GM18499 (cell line): Measurements from ENCODE around the gene ART1.

Experiments used
- ATAC-seq: cut with Tn5 transposase; IDR thresholded peaks from one replicate; pipeline ENCODE4 v1.9.1; 2021; ENCODE audit warnings: moderate number of reproducible peaks; ENCODE audit not compliant: insufficient read depth, unreplicated experiment

The ART1 gene

GRCh38 chr11:3662856-3663255 lies 17.9 kb downstream of the ART1 start:
- ATAC-seq: no peak

DNA sequence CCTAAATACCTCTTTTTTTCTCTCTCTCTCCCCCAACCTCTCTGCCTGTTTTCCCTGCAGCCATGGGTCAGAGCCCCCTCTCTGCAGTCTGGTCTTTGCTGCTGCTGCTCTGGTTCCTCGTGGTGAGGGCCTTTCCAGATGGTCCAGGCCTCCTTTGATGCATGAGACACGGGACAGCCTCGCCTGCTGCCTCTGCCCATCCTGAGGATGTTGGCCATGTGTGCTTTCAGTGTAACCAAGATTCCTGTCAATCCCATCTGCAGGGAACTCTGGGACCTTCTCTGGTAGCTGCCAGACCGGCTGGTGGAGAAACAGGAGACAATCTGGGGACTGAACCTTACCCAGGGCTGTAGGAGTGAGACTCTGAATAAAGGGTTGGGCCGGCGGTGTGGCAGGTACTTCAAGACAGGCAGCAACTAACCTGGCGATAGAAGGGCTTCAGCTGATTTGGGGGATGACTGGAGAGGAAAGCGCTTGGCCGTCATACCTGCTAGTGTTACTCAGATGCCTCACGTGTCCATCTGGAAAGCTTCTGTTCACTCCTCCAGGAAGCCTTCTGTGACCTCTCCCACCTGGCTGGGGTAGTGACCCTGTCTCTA lies 19.2 kb downstream of the ART1 start:
- no peak for ATAC-seq

DNA sequence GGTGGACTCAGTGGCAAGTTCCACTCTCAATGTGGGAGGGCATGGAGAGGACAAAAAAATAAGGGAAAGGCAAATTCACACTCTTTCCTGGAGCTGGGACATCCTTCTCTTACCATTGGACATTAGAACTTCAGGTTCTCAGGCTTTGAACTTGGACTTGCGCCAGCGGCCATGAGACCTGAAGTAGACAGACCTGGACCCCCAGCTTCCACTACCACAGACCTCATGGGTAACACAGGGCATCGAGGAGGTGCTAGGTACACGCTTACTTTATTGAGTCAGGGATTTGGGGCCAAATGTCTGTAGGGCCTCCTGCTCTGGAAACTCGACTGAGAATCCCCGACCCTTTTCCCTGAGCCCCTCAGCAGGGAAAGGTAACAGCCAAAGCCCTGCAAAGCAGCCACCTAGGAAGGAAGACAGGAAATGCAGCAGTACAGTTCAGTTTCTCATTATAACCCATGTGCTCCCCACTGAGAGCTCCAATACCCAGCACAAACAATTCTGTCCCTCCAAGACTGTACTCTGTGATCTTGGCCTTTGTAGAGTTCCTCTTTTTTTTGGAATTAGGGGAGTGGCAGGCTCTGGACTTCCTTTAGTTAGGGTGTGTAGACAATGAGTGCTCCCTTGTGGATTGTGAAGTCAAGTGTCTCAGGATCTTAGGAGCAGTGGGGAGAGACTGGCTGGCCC lies 20.6 kb downstream of the ART1 start:
- no peak for ATAC-seq

DNA sequence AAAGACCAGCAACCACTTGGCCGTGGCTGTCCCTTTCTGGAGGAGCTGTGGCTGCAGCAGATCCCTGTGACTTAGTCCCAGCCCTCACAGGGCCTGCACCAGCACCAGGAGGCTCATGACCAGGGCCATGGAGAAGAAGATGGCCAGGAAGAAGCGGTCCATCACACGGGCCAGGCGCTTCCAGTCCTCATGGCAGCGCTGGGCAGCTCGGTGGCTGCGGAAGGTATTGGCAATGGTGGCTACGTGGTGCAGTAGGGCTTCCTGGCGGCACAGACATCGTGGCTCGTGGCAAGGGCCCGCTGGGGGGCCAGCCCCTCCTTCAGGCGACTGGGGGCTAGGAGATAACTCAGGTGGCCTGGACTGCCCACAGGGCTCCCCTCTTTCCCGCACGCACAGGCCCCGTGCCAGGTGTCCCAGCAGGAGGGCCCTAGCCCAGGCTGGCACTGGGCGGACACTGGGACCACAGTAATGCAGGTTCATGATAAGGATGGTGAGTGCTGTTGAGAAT lies 21.1 kb downstream of the ART1 start:
- ATAC-seq: no peak

DNA sequence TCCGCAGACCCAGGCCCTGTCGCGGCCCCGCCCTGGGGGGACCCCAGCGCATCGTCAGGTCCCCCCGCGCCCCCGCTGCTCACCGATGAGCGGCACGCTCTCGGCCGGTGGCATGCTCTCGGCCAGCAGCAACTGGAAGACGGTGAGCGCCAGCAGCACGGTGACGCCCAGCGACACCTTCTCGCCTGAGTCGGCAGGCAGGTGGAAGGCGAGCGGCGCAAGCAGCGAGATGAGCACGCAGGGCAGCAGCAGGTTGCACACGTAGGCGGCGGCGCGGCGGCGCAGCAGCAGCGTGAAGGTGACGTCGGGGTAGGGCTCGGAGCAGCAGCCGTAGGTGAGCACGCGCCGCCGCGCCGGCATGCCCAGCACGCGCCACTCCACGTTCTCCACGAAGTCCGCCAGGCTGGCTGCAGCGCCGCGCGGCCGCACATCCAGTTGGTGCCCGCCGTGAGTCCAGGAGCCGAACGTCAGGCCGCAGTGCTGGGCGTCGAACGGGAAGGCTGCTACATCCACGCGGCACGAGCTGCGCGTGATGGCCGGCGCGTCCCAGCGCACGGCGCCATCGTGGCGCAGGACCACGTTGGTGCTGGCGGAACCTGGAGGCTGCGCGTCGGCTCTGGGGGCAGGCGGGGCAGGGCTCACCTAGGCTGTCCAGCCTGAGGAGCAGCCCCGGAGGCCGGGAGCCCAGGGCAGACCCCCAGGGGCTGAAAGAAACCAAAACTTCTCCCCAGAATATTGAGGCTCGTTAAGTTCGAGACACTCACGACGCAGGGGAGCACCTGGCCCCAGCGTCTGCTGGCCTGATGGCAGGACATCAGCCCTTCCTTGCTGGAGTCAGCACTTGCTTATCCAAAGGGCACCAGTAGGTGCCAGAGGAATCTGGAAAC lies 22.5 kb downstream of the ART1 start:
- no peak for ATAC-seq

GRCh38 chr11:3669128-3669527 lies 24.2 kb downstream of the ART1 start:
- no peak for ATAC-seq

DNA sequence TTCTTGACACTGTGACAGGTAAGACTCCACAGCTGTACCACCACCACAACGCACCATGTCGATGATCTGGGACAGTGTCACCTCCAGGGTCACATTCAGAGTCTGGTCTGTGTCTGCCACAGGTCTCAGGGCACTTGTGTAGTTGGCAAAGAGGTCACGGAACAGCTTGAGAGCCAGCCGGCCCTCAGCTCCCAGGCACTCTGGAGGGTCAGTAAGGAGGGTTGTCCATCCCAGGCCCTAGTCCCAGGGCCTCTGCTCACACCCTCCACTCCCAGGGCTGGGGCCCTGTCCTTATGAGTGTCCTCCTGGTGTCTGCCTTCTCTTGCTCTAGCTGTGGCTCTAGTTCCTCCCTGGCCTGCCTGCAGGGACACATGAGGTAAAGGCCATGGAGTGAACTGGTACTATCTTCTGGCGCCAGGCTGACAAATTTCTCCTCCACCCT lies 24.8 kb downstream of the ART1 start:
- ATAC-seq: no peak

DNA sequence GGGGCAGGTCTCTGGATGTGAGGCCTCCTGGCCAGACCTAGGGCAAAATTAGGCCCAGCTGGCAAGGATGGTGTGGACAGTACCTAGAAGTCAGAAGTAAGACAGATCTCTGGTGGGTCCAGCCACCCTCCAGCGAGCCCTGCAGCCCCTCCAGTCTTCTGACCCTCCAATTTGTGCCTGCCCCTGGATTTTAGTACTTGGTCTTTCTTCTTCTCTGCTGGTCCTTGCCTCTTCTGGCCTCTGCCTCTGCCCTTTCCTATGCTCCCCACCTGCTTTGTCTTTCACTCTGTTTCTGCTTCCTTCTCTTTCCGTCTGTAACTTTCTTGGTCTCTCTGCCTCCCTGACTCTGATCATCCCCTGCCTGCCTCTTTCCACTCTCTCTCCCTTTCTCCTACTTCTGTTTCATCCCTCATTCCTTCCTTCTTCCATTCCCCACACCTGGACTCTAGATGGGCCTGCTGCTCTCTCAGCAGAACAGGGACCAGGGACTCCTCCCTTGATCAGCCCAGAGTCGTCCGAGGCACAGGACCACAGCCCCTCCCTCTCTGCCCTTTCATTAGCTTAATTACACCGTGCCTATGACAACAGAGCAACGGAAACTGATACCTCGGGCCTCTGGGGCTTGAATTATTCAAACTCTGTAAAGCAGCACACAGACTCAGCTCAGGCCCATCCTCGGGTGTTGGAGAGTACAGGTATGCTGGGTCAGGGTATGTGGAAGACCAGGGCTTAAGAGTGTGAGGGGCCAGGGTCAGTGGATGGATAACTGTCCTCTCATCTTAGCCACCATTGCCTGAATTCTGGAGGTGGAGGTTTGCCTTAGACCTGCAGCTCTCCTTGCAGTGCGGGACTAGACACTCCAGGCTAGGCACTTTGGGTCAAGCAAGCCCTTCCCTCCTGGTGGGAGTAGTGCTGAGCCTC lies 26.7 kb downstream of the ART1 start, which contains the start of gene CHRNA10:
TSS of gene CHRNA10 (minus strand) at position 51 of the 921 bp plus-strand sequence. CDS start 72 bp downstream, outside the sequence.
- ATAC-seq: no peak

DNA sequence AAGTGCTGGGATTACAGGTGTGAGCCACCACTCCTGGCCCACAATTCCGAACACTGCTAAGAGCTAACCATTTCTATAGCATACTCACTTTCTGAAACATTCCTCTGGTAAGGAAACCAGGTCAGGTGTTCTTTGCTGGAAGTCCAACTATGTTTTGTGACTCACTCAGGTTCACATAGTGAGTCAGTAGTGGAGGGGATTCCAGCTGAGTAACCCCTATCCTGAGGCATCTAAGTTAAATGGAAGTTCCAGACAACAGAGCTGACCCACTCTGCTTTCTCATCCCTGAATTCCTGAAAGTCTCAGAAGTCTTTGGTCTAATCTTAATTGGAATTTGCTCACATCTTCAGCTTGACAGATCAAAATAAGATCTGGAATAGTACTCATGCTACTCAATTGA lies 29.3 kb downstream of the ART1 start:
- no peak for ATAC-seq

DNA sequence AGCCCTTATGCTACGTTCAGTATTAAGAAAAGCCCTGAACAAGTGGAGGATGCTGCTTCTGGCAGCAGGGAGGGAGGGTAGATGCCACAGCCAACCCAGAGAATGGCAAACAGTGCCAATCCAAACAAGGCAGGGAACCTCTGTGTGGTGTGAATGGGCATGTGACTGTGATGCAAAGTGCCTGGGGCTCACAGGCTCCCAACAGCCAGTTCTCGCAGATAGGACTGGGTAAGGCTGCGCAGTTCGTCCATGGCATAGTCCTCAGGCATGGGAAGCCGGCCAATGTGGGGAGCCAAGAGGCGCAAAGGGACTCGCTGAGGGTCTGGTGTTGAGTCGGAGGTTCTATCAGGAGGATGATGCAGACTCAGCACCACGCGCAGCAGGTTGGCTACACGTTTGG lies 31.0 kb downstream of the ART1 start:
- no peak for ATAC-seq

GRCh38 chr11:3679077-3679476 lies 34.1 kb downstream of the ART1 start:
- no peak for ATAC-seq

GRCh38 chr11:3683039-3683438 lies 38.1 kb downstream of the ART1 start:
- no peak for ATAC-seq

DNA sequence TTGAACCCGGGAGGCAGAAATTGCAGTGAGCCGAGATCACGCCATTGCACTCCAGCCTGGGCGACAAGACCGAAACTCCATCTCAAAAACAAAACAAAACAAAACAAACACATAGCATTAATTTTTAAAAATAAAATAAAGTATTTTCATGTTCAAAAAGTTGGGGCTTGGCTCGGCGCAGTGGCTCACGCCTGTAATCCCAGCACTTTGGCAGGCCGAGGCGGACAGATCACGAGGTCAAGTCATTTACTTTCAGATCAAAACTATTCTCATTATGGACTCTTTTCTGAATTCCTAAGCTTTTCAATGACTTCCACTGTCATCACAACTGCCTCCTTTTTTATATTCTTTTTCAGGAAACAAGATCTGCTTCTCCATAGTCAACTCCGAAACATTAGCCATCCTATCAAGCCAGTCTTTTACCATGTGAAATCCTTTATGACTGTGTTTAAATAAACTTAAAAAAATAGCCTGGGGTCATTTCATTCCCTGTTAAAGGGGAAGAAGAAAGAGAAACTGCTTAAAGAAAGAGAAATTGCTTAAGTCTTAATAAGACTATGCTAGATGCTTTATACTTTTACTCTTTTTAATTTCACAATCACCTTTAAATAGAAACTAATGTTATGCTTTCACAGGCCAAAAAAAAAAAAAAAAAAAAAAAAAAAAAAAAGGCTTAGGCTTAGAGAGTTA lies 39.3 kb downstream of the ART1 start:
- ATAC-seq: no peak

DNA sequence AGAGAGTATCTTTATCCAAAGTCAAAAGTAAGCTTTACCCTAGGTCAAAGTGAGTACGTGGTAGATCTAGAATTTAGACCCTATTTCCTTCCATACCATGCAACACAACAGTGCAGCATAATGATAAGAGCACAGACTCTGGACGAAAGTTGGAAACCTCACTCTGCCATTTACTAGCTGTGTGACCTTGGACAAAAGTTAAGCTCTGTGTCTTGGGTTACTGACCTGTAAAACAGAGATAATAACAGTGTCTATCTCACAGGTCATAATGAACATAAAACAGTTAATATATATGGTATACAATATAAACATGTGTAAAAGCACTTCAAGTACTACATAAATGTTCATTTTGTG lies 39.9 kb downstream of the ART1 start:
- ATAC-seq: no peak

DNA sequence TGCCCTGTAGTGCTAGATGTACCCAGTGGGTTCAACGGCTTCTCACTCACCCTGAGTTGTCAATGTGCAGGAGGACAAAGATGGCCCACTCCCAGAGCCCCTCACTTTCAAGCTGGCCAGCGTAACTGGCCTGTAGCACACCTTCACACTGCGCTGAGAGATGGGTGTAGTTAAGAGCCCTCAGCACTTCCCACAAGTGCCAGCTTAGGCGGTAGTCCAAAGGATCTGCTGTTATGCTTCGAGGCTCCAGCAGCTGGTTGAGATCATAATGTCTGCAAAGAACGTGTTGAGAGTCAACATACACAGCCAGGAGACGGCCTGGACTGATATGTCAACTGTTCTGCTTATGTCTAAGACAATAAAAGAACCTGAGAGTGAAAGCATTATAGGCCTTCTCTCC lies 41.0 kb downstream of the ART1 start:
- no peak for ATAC-seq

- ATAC-seq: no peak
Observed at GRCh38 chr11:3686751-3687150, 41.8 kb downstream of the ART1 start.

GRCh38 chr11:3700410-3700809 lies 55.5 kb downstream of the ART1 start:
- no peak for ATAC-seq

GRCh38 chr11:3700910-3701309 lies 56.0 kb downstream of the ART1 start:
- no peak for ATAC-seq

DNA sequence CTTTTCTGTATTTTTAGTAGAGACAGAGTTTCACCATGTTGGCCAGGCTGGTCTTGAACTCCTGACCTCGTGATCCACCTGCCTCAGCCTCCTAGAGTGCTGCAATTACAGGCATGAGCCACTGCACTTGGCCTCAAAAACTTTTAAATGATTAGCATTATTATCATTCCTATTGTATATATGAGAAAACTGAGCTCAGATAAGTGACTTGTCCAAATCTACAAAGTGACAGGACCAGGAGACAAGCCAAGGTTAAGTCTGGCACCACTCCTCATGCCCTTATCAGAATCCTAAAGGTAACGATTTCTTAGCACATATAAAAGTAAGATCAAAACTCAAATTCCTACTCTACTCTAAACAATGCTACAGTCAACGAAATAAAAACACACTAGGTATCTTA lies 58.5 kb downstream of the ART1 start:
- ATAC-seq: no peak
